DND-41 (cell line): ENCODE data around the gene SLC12A8.

Experiments used
- ATAC-seq: fragments of 200-7000 bp; cut with Tn5 transposase; 3 replicates; pipeline ENCODE4 v1.9.1; 2021; ENCODE audit warnings: low read depth; ENCODE audit not compliant: insufficient read depth
- DNase-seq: peaks from one replicate; pipeline ENCODE4 v3.0.0-alpha.2; 2020
- H2AFZ ChIP-seq: 2 replicates; pipeline ENCODE4 v1.6.0; 2012; ENCODE audit warnings: low read depth, low read length
- H3K27ac ChIP-seq: 2 replicates; pipeline ENCODE4 v1.5.1; 2012; ENCODE audit warnings: low read length, inconsistent platforms
- H3K27me3 ChIP-seq: fragments of 200-600 bp; sonication (generic); 2 replicates; pipeline ENCODE4 v1.6.0; 2012; ENCODE audit warnings: low read length, mild to moderate bottlenecking, inconsistent platforms; ENCODE audit not compliant: insufficient read depth, poor library complexity
- H3K36me3 ChIP-seq: 2 replicates; pipeline ENCODE4 v1.5.1; 2012; ENCODE audit warnings: low read length, inconsistent platforms; ENCODE audit not compliant: insufficient read depth
- H3K4me1 ChIP-seq: 2 replicates; pipeline ENCODE4 v1.5.1; 2012; ENCODE audit warnings: mild to moderate bottlenecking, low read length; ENCODE audit not compliant: insufficient read depth
- H3K4me2 ChIP-seq: 2 replicates; pipeline ENCODE4 v1.6.0; 2012; ENCODE audit warnings: mild to moderate bottlenecking, moderate library complexity, low read length, inconsistent platforms; ENCODE audit not compliant: insufficient read depth
- H3K4me3 ChIP-seq, 2 experiments: fragments of 200-600 bp in 1 of 2; shearing (Covaris generic) in 1 of 2; 2 replicates each; pipeline ENCODE4 v1.5.1; 2012 to 2016; ENCODE audit warnings: inconsistent platforms in 2 of 2, low read length in 2 of 2, mild to moderate bottlenecking in 2 of 2, low read depth in 1 of 2, moderate library complexity in 1 of 2
- H3K79me2 ChIP-seq: 2 replicates; pipeline ENCODE4 v1.6.0; 2012; ENCODE audit warnings: low read length, inconsistent platforms; ENCODE audit not compliant: insufficient read depth
- H3K9ac ChIP-seq: 2 replicates; pipeline ENCODE4 v1.6.0; 2012; ENCODE audit warnings: low read depth, mild to moderate bottlenecking, inconsistent platforms, low read length, moderate library complexity
- H3K9me3 ChIP-seq: 2 replicates; pipeline ENCODE4 v1.5.1; 2012; ENCODE audit warnings: low read length, moderate library complexity, mild to moderate bottlenecking, inconsistent platforms; ENCODE audit not compliant: insufficient read depth, severe bottlenecking
- H4K20me1 ChIP-seq: 2 replicates; pipeline ENCODE4 v1.6.0; 2012; ENCODE audit warnings: low read length; ENCODE audit not compliant: insufficient read depth
- CTCF ChIP-seq: IDR thresholded peaks from 2 replicates; pipeline ENCODE4 v1.5.1; 2012; ENCODE audit warnings: borderline replicate concordance, low read length, moderate library complexity, mild to moderate bottlenecking; ENCODE audit not compliant: poor library complexity, severe bottlenecking; ENCODE audit errors: extremely low read depth
- EZH2 ChIP-seq: IDR thresholded peaks from 3 replicates; pipeline ENCODE4 v1.6.1; 2012; ENCODE audit warnings: borderline replicate concordance, low read depth, mild to moderate bottlenecking, moderate library complexity, low read length, inconsistent platforms; ENCODE audit not compliant: severe bottlenecking

The SLC12A8 gene

GRCh38 chr3:125186800-125187598 lies 25.5 kb downstream of the SLC12A8 start:
- Histone ChIP-seq H3K36me3 (no peaks in the 10 kb centered on the region), H3K4me3 (no peak overlapping the region), H3K4me1 (no peaks in the 10 kb centered on the region), H3K27me3 (no peaks in the 10 kb centered on the region), H3K27ac (no peak overlapping the region), H4K20me1 (no peaks in the 10 kb centered on the region; the same call in 1 of the 2 replicates), H3K9me3 (no peaks in the 10 kb centered on the region), H3K9ac (no peak overlapping the region), H3K79me2 (no peaks in the 10 kb centered on the region), H2AFZ (no peak overlapping the region), H3K4me2 (no peak overlapping the region)
- ATAC-seq (no peak), DNase-seq (no peak)
- no peak for TF ChIP-seq CTCF

- no peak for DNase-seq
- H3K9me3 ChIP-seq = no peaks in the 10 kb centered on the region
- H3K9ac ChIP-seq = no peak overlapping the region
- TF ChIP-seq CTCF (no peak), EZH2 (no peak)
- no peak overlapping the region for H3K4me3 ChIP-seq
- H3K79me2 ChIP-seq = no peaks in the 10 kb centered on the region
- no peak overlapping the region for H3K4me2 ChIP-seq
- no peaks in the 10 kb centered on the region; the same call in 1 of the 2 replicates for H4K20me1 ChIP-seq
- no peaks in the 10 kb centered on the region for H3K4me1 ChIP-seq
- no peak overlapping the region for H2AFZ ChIP-seq
- ATAC-seq = no peak
- no peak overlapping the region for H3K27ac ChIP-seq
- no peaks in the 10 kb centered on the region for H3K27me3 ChIP-seq
- H3K36me3 ChIP-seq = no peaks in the 10 kb centered on the region
These were observed 26.2 kb downstream of the SLC12A8 start for GRCh38 chr3:125186261-125186787.

- H3K4me1 ChIP-seq = no peaks in the 10 kb centered on the region
- TF ChIP-seq CTCF = no peak
- TF ChIP-seq EZH2 = no peak
- H4K20me1 ChIP-seq = no peaks in the 10 kb centered on the region; the same call in 1 of the 2 replicates
- ATAC-seq = no peak
- no peaks in the 10 kb centered on the region for H3K36me3 ChIP-seq
- H3K27ac ChIP-seq = no peak overlapping the region
- H3K9ac ChIP-seq = no peak overlapping the region
- H3K27me3 ChIP-seq = no peaks in the 10 kb centered on the region
- H3K9me3 ChIP-seq = no peaks in the 10 kb centered on the region
- H3K79me2 ChIP-seq = no peaks in the 10 kb centered on the region
- no peak overlapping the region for H3K4me2 ChIP-seq
- no peak for DNase-seq
- no peak overlapping the region for H2AFZ ChIP-seq
- no peak overlapping the region for H3K4me3 ChIP-seq
These were observed 26.7 kb downstream of the SLC12A8 start for GRCh38 chr3:125185805-125186204.
